GM15510 (cell line): ENCODE data around the gene ZNF425.

Experiments
- POLR2A ChIP-seq: IDR thresholded peaks from 3 replicates; pipeline ENCODE4 v1.6.1; 2011; ENCODE audit warnings: borderline replicate concordance; ENCODE audit not compliant: insufficient read length; ENCODE audit errors: extremely low read depth

The ZNF425 gene

GRCh38 chr7:149100821-149101220, 25.3 kb downstream of the ZNF425 start:
- no peak for TF ChIP-seq POLR2A

GRCh38 chr7:149099058-149099457, 27.1 kb downstream of the ZNF425 start:
- no peak for TF ChIP-seq POLR2A

- TF ChIP-seq POLR2A: no peak
Observed at GRCh38 chr7:149097088-149097487, 29.0 kb downstream of the ZNF425 start.

- TF ChIP-seq POLR2A: no peak
Observed at GRCh38 chr7:149093228-149093627, 32.9 kb downstream of the ZNF425 start.

- TF ChIP-seq POLR2A: peak; percentile 97
Observed at GRCh38 chr7:149090397-149091195, 35.5 kb downstream of the ZNF425 start, which contains the start of gene ZNF786. Gene ZNF786 (minus strand): TSS chr7:149090718. CDS start chr7:149090640, 78 bp downstream.

GRCh38 chr7:149087376-149087775, 38.7 kb downstream of the ZNF425 start:
- TF ChIP-seq POLR2A: no peak

- no peak for TF ChIP-seq POLR2A
Observed at GRCh38 chr7:149085866-149086265, 40.3 kb downstream of the ZNF425 start.

- no peak for TF ChIP-seq POLR2A
Observed at GRCh38 chr7:149084407-149084806, 41.7 kb downstream of the ZNF425 start.

GRCh38 chr7:149081914-149082313, 44.2 kb downstream of the ZNF425 start:
- no peak for TF ChIP-seq POLR2A

- no peak for TF ChIP-seq POLR2A
Observed at GRCh38 chr7:149077594-149077993, 48.5 kb downstream of the ZNF425 start.

- TF ChIP-seq POLR2A: no peak
Observed at GRCh38 chr7:149075286-149075685, 50.8 kb downstream of the ZNF425 start.

GRCh38 chr7:149074116-149074885, 51.8 kb downstream of the ZNF425 start:
- TF ChIP-seq POLR2A: no peak

- TF ChIP-seq POLR2A: no peak
Observed at GRCh38 chr7:149072438-149072775, 53.7 kb downstream of the ZNF425 start.

GRCh38 chr7:149071641-149072437, 54.3 kb downstream of the ZNF425 start:
- no peak for TF ChIP-seq POLR2A

- TF ChIP-seq POLR2A: no peak
Observed at GRCh38 chr7:149071182-149071635, 54.9 kb downstream of the ZNF425 start.
